GM12892 (cell line): ENCODE data around the gene SPECC1.

Experiments
- POLR2A ChIP-seq: IDR thresholded peaks from 2 replicates; pipeline ENCODE4 v1.6.1; 2011; ENCODE audit warnings: low read depth, low read length, control low read depth
- POLR2AphosphoS5 ChIP-seq: IDR thresholded peaks from 2 replicates; pipeline ENCODE4 v1.6.1; 2011; ENCODE audit warnings: low read depth, low read length, control low read depth

DNA sequence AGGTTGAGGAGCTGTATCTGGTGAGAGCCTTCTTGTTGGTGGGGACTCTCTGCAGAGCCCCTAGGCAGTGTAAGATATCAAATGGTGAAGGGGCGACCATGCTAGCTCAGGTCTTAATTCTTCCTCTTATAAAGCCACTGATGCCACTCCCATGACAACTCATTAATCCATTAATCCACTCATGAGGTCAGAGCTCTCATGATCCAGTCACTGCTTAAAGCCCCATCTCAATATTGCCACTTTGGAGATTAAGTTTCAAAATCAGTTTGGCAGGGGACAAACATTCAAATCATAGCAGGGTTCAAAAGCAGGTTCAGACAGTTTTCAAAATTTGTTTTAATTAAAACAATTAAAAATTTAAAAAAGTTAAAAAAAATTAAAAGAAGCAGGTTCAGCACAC is 13.1 kb upstream of the SPECC1 start:
- TF ChIP-seq POLR2A (no peak), POLR2AphosphoS5 (no peak)
